SK-N-SH (cell line): ENCODE data around the gene AFAP1L2. TPM values are rescaled to one million over a fixed set of nuclear protein-coding genes. Genes with fewer than 3 reads are reported as not detected.
A peak's percentile ranks its signal among the peaks of the same experiment; 100 is the strongest.

Experiments
- CTCF ChIA-PET: fragments of 300-600, 350-600 bp; formaldehyde crosslinking; extraction: SDS; loops from one replicate; lab custom pipeline; 2021; lab: Yijun Ruan, JAX
- POLR2A ChIA-PET: fragments of 350-600 bp; sonication (Branson Sonifier 250); formaldehyde crosslinking; extraction: SDS; loops from one replicate; lab custom pipeline; 2020; ENCODE audit warnings: antibody characterized with exemption, inconsistent platforms; lab: Yijun Ruan, JAX
- DNase-seq: peaks from one replicate; pipeline ENCODE4 v3.0.0; 2012
- H2AFZ ChIP-seq: fragments of 200-600 bp; sonication (generic); 2 replicates; pipeline ENCODE4 v1.8.1; 2016; ENCODE audit warnings: antibody characterized with exemption, mild to moderate bottlenecking, low read depth
- H3F3A ChIP-seq: fragments of 200-600 bp; sonication (generic); replicated peaks from 2 replicates; pipeline ENCODE3; 2016; ENCODE audit warnings: antibody characterized with exemption, mild to moderate bottlenecking; ENCODE audit not compliant: insufficient read depth
- H3K27ac ChIP-seq, 2 experiments: fragments of 200-500 bp in 1 of 2; fragments of 200-600 bp in 1 of 2; sonication (Bioruptor generic) in 1 of 2; sonication (generic), shearing (Covaris generic) in 1 of 2; 2 replicates each; pipeline versions ENCODE4 v1.5.1 to v1.6.1; 2014 to 2016; ENCODE audit warnings: low read depth in 2 of 2, inconsistent platforms in 1 of 2, low read length in 1 of 2, mild to moderate bottlenecking in 1 of 2, mixed read lengths in 1 of 2
- H3K27me3 ChIP-seq: fragments of 200-600 bp; sonication (generic), shearing (Covaris generic); 2 replicates; pipeline ENCODE4 v1.6.1; 2016; ENCODE audit warnings: mixed run types; ENCODE audit not compliant: insufficient read depth
- H3K36me3 ChIP-seq, 2 experiments: fragments of 200-500 bp in 1 of 2; fragments of 200-600 bp in 1 of 2; sonication (Bioruptor generic) in 1 of 2; sonication (generic) in 1 of 2; replicated peaks in 1 of 2; 2 replicates each; pipeline versions ENCODE3 to v1.5.1; 2014 to 2016; ENCODE audit warnings: low read length in 1 of 2, mild to moderate bottlenecking in 1 of 2; ENCODE audit not compliant: insufficient read depth in 2 of 2, control insufficient read depth in 1 of 2
- H3K4me1 ChIP-seq, 2 experiments: fragments of 200-500 bp in 1 of 2; fragments of 200-600 bp in 1 of 2; sonication (Bioruptor generic) in 1 of 2; sonication (generic), shearing (Covaris generic) in 1 of 2; 2 replicates each; pipeline versions ENCODE4 v1.5.1 to v1.6.1; 2014 to 2016; ENCODE audit warnings: low read depth in 1 of 2, low read length in 1 of 2, mixed run types in 1 of 2; ENCODE audit not compliant: insufficient read depth in 2 of 2, control insufficient read depth in 1 of 2
- H3K4me2 ChIP-seq: fragments of 200-600 bp; sonication (generic), shearing (Covaris generic); 2 replicates; pipeline ENCODE4 v1.6.1; 2017; ENCODE audit warnings: mixed run types
- H3K4me3 ChIP-seq, 2 experiments: fragments of 200-500 bp in 1 of 2; fragments of 200-600 bp in 1 of 2; sonication (Bioruptor generic) in 1 of 2; sonication (generic), shearing (Covaris generic) in 1 of 2; 2 replicates each; pipeline versions ENCODE4 v1.5.1 to v1.8.1; 2014 to 2016; ENCODE audit warnings: low read depth in 2 of 2, inconsistent platforms in 1 of 2, low read length in 1 of 2, mild to moderate bottlenecking in 1 of 2, mixed read lengths in 1 of 2, moderate library complexity in 1 of 2
- H3K79me2 ChIP-seq: fragments of 200-600 bp; sonication (generic); 2 replicates; pipeline ENCODE4 v1.8.1; 2017; ENCODE audit warnings: mild to moderate bottlenecking; ENCODE audit not compliant: insufficient read depth
- H3K9ac ChIP-seq: fragments of 200-600 bp; sonication (generic); 2 replicates; pipeline ENCODE4 v1.6.1; 2017; ENCODE audit warnings: mixed run types
- H3K9me2 ChIP-seq: fragments of 200-600 bp; sonication (generic); 2 replicates; pipeline ENCODE4 v1.6.1; 2017; ENCODE audit warnings: mixed run types
- H3K9me3 ChIP-seq: fragments of 200-600 bp; sonication (generic); 2 replicates; pipeline ENCODE4 v1.6.1; 2017; ENCODE audit warnings: mixed run types, mild to moderate bottlenecking, moderate library complexity
- H4K20me1 ChIP-seq: fragments of 200-600 bp; sonication (generic); 2 replicates; pipeline ENCODE4 v1.6.1; 2017; ENCODE audit warnings: mild to moderate bottlenecking, mixed run types; ENCODE audit not compliant: insufficient read depth
- CTCF ChIP-seq: fragments of 200-600 bp; sonication (generic); IDR thresholded peaks from 2 replicates; pipeline ENCODE4 v1.6.1; 2017; ENCODE audit warnings: antibody characterized with exemption, mild to moderate bottlenecking, moderate library complexity
- EP300 ChIP-seq, 2 experiments: IDR thresholded peaks; 2 replicates each; pipeline versions ENCODE4 v1.4.0 to v1.6.1; 2012; ENCODE audit warnings: borderline replicate concordance in 1 of 2, low read depth in 1 of 2, low read length in 1 of 2
- FOXJ3 ChIP-seq: sonication (generic); formaldehyde crosslinking; IDR thresholded peaks from 2 replicates; pipeline ENCODE4 v1.5.1; 2020; ENCODE audit warnings: mild to moderate bottlenecking, missing genetic modification reagents
- NRF1 ChIP-seq: IDR thresholded peaks from 2 replicates; pipeline ENCODE4 v1.6.1; 2012; ENCODE audit warnings: low read depth, mild to moderate bottlenecking, low read length
- PBX3 ChIP-seq: IDR thresholded peaks from 2 replicates; pipeline ENCODE4; 2012
- RAD21 ChIP-seq: IDR thresholded peaks from 2 replicates; pipeline ENCODE4 v1.6.1; 2012; ENCODE audit warnings: mild to moderate bottlenecking, low read length
- SMC3 ChIP-seq: IDR thresholded peaks from 2 replicates; pipeline ENCODE4 v1.6.1; 2012; ENCODE audit warnings: low read depth, low read length, improper control_type of control experiment
- TAF1 ChIP-seq: IDR thresholded peaks from 2 replicates; pipeline ENCODE4 v1.6.1; 2012; ENCODE audit warnings: low read depth, mild to moderate bottlenecking, low read length, moderate library complexity, borderline replicate concordance
- YY1 ChIP-seq: IDR thresholded peaks from 2 replicates; pipeline ENCODE4 v1.4.0; 2012; ENCODE audit warnings: low read depth, mild to moderate bottlenecking
- WGBS: methylation state at CpG from one replicate; pipeline ENCODE4 v1.1.6; 2017; ENCODE audit warnings: low lambda C conversion rate; 5-methylcytosine and 5-hydroxymethylcytosine counted together
- polyA plus RNA-seq, 3 experiments: library from polyadenylated mRNA; depleted of rRNA; stranded (reverse); fragments of >200 nt; gene quantifications; 2 replicates each; pipeline ENCODE4 v1.2.3, GENCODE V29; 2012
- TF ChIP-seq, protein P1 (sequence below): IDR thresholded peaks from 2 replicates; pipeline ENCODE4 v1.4.0; 2012; ENCODE audit warnings: low read depth

The AFAP1L2 gene
- polyA plus RNA-seq, 1 of the 3 experiments (the other 2 are of a cell fraction), result 0.54 TPM

DNA sequence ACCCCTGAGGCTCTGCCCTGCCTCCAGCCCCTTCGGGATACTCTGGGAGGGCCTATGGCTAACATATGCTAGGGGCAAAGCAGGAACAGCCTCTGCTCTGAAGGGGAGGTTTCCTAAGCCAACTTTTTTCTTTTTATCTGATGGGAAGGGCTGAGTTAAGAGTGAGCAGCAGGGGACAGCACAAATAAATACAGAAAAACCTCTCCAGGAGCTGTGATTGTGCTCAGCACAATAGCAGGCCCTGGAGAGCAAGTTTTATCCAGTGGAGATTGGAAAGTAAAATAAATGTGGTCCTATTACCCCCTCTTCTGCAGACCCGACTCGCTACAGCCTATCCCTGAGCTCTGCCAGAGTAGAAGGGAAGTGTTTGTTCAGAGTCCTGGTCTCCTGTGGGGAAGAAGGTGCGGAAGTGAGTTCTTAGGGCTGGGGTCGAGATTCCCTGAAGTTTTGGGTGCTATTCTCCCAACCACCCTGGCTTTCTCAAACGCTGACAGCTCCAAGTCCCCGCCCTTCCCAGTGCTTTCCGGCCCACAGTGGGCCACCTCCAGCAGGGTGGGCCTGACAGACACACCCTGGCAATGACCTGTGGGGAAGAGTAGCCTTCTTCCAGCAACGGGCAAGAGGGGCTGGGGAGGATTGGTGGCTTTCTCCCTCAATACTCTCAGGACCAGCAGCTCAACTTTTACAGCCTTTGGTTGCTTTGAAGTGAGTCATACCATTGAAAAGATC lies 23.0 kb upstream of the AFAP1L2 start:
- H4K20me1 ChIP-seq, result no peaks in the 10 kb centered on the region
- no peak for DNase-seq
- no peak overlapping the region for H3K4me3 ChIP-seq
- H3K4me1 ChIP-seq, result peaks cover 0 to 4% of the 10 kb centered on the region in 2 experiments; a peak in 1 of 4 replicates
- no peak overlapping the region for H3K4me2 ChIP-seq
- H3K9ac ChIP-seq, result no peak overlapping the region
- ChIA-PET POLR2A (no interaction called here), CTCF (interaction anchor here (0.9 to 3.1 kb wide), 4 partner anchors 11 to 128 kb away, joined by 3 to 21 read pairs (median 4); no protein-coding TSS in a partner anchor)
- 85% methylated on average over 8 of the region's 9 CpGs for WGBS
- peaks cover 0 to under 1% of the 10 kb centered on the region in 2 experiments for H3K36me3 ChIP-seq
- H3K27me3 ChIP-seq, result 0 out of 2 replicates have a peak, but pooled peaks cover 4% of the 10 kb centered on the region
- H3K9me2 ChIP-seq, result no peaks in the 10 kb centered on the region
- H3K79me2 ChIP-seq, result no peaks in the 10 kb centered on the region
- H3F3A ChIP-seq, result no peaks in the 10 kb centered on the region
- H3K27ac ChIP-seq, result no peak overlapping the region
- H3K9me3 ChIP-seq, result no peaks in the 10 kb centered on the region
- 0 out of 2 replicates have a peak, but pooled peaks have one; percentile 9 for TF ChIP-seq SMC3
- peak; percentile 39 for TF ChIP-seq RAD21
- TF ChIP-seq, protein P1, sequence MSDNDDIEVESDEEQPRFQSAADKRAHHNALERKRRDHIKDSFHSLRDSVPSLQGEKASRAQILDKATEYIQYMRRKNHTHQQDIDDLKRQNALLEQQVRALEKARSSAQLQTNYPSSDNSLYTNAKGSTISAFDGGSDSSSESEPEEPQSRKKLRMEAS, result no peak
- no peak for TF ChIP-seq CTCF
- no peak overlapping the region for H2AFZ ChIP-seq

- 41% methylated on average over 5 of the region's 5 CpGs for WGBS
- CTCF ChIA-PET, result interaction anchor here (1.5 to 3.1 kb wide), 3 partner anchors 12 to 123 kb away, joined by 4 to 21 read pairs (median 4); no protein-coding TSS in a partner anchor
- Histone ChIP-seq H3K4me2 (no peak overlapping the region), H3K79me2 (no peaks in the 10 kb centered on the region), H3K9ac (no peak overlapping the region), H4K20me1 (no peaks in the 10 kb centered on the region), H3K4me3 (no peak overlapping the region), H3K36me3 (no peaks in the 10 kb centered on the region), H3K27me3 (0 out of 2 replicates have a peak, but pooled peaks cover 4% of the 10 kb centered on the region), H3K9me3 (no peaks in the 10 kb centered on the region), H3K9me2 (no peaks in the 10 kb centered on the region), H3F3A (no peaks in the 10 kb centered on the region), H3K27ac (no peak overlapping the region), H3K4me1 (peaks cover 0 to 4% of the 10 kb centered on the region in 2 experiments; a peak in 1 of 4 replicates), H2AFZ (no peak overlapping the region)
- TF ChIP-seq PBX3, result no peak
- no peak for TF ChIP-seq NRF1
- no peak for TF ChIP-seq RAD21
- TF ChIP-seq YY1, result no peak
- TF ChIP-seq TAF1, result no peak
- no peak for TF ChIP-seq EP300 (IDR thresholded peaks at IDR 0.05; ENCODE audit: borderline replicate concordance in 1 of 2, low read depth in 1 of 2, low read length in 1 of 2)
- TF ChIP-seq FOXJ3 (CRISPR knock-in tag), result no peak
- DNase-seq, result no peak
- POLR2A ChIA-PET, result no interaction called here
Measured at GRCh38 chr10:114426476-114426875, 22.2 kb upstream of the AFAP1L2 start.
